Activated CD8-positive, alpha-beta memory T cell treated with anti-CD3 and anti-CD28 coated beads for 48 hours (primary cell): ENCODE measurements around the gene USH2A.

Experiments
- DNase-seq, 3 experiments: peaks; one replicate each; pipeline ENCODE4 v3.0.0-alpha.2; 2020; ENCODE audit warnings: low read depth in 2 of 3, low spot score in 2 of 3

Gene USH2A

GRCh38 chr1:216142921-216143320, 280.3 kb downstream of the USH2A start:
- DNase-seq, result no peak

GRCh38 chr1:216140730-216141524, 282.3 kb downstream of the USH2A start:
- DNase-seq, result no peak

- no peak for DNase-seq
Observed at GRCh38 chr1:216124192-216124781, 299.0 kb downstream of the USH2A start.

GRCh38 chr1:216123446-216124191, 299.6 kb downstream of the USH2A start:
- no peak for DNase-seq

- no peak for DNase-seq
Observed at GRCh38 chr1:216119600-216119999, 303.6 kb downstream of the USH2A start.

- no peak for DNase-seq
Observed at GRCh38 chr1:216114180-216114579, 309.1 kb downstream of the USH2A start.

GRCh38 chr1:216113181-216113580, 310.1 kb downstream of the USH2A start:
- DNase-seq, result no peak

- no peak for DNase-seq
Observed at GRCh38 chr1:216111842-216112241, 311.4 kb downstream of the USH2A start.

- no peak for DNase-seq
Observed at GRCh38 chr1:216095400-216095799, 327.8 kb downstream of the USH2A start.

- no peak for DNase-seq
Observed at GRCh38 chr1:216090556-216090955, 332.7 kb downstream of the USH2A start.

GRCh38 chr1:216086678-216087077, 336.6 kb downstream of the USH2A start:
- DNase-seq, result no peak

GRCh38 chr1:216081445-216081844, 341.8 kb downstream of the USH2A start:
- no peak for DNase-seq

GRCh38 chr1:216076751-216077150, 346.5 kb downstream of the USH2A start:
- DNase-seq, result no peak

GRCh38 chr1:216075339-216075738, 347.9 kb downstream of the USH2A start:
- DNase-seq, result no peak

- DNase-seq, result no peak
Observed at GRCh38 chr1:216073793-216074595, 349.3 kb downstream of the USH2A start.

GRCh38 chr1:216071262-216071661, 352.0 kb downstream of the USH2A start:
- DNase-seq, result no peak

- DNase-seq, result no peak
Observed at GRCh38 chr1:216064643-216065042, 358.6 kb downstream of the USH2A start.

- DNase-seq, result no peak
Observed at GRCh38 chr1:216057947-216058346, 365.3 kb downstream of the USH2A start.

GRCh38 chr1:216057063-216057462, 366.2 kb downstream of the USH2A start:
- DNase-seq, result no peak

GRCh38 chr1:216055004-216055403, 368.2 kb downstream of the USH2A start:
- DNase-seq, result no peak

- DNase-seq, result no peak
Observed at GRCh38 chr1:216054600-216054999, 368.6 kb downstream of the USH2A start.
